Measurements from ENCODE around the gene CAMK1D. TPM values are rescaled to one million over a fixed set of nuclear protein-coding genes. Genes with fewer than 3 reads are reported as not detected.
A peak's percentile ranks its signal among the peaks of the same experiment; 100 is the strongest.

Gene CAMK1D
- total and polyA plus RNA-seq, 3 donors from 2014 or later: 10.0 to 14.5 (median 14.0) TPM

DNA sequence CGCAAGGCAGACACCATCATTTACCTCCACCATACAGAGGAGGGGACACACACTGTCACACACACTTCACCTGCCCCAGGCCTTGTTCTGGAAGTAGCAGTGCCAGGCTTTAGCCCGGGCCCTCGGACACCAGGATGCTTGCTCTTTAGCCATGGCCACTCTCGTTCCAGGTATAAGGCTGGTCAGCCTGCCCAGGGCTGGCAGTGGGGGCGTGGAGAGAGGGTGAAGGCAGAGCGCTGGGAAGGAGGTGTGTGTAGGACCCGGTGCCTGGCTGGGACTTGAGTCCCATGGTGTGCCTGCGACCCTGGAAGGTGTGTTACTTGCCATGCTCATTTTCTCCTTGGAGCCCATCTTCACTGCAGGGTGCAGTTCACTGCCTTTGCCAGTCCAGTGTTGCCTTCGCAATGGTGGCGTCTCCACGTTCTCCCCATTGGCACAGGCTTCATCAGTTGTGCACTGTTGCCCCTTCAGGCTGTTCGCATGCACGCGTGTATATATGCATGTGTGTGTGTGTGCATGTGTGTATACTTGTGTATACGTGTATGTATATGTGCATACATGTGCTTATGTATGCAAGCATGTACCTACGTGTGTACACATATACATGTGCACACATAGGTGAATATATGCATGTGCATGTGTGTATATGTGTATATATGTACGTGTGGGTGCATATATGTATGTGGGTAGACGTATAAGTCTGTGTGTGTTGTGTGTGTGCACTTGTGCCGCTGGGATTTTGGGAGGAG, 153.4 kb downstream of the CAMK1D start:
- H3K9me3 ChIP-seq: no peaks in the 10 kb centered on the region
- H3K4me1 ChIP-seq: peaks cover 34% of the 10 kb centered on the region
- DNase-seq: no peak
- no peaks in the 10 kb centered on the region for H3K27me3 ChIP-seq
- WGBS, 2 donors: 93 to 95% methylated on average over 18 to 19 of the region's 19 CpGs
- intact Hi-C loops (cut with DNase I; ENCODE audit: low total_unique reads): no loop called here
- no peak overlapping the region for H3K4me3 ChIP-seq
- H3K36me3 ChIP-seq (ENCODE audit: low read depth, missing control alignments): no peaks in the 10 kb centered on the region
- H3K27ac ChIP-seq: peak overlapping the region in 1 of 2 donors; percentile 39
- TF ChIP-seq POLR2A (IDR thresholded peaks at IDR 0.05): no peak
- TF ChIP-seq, protein P1, sequence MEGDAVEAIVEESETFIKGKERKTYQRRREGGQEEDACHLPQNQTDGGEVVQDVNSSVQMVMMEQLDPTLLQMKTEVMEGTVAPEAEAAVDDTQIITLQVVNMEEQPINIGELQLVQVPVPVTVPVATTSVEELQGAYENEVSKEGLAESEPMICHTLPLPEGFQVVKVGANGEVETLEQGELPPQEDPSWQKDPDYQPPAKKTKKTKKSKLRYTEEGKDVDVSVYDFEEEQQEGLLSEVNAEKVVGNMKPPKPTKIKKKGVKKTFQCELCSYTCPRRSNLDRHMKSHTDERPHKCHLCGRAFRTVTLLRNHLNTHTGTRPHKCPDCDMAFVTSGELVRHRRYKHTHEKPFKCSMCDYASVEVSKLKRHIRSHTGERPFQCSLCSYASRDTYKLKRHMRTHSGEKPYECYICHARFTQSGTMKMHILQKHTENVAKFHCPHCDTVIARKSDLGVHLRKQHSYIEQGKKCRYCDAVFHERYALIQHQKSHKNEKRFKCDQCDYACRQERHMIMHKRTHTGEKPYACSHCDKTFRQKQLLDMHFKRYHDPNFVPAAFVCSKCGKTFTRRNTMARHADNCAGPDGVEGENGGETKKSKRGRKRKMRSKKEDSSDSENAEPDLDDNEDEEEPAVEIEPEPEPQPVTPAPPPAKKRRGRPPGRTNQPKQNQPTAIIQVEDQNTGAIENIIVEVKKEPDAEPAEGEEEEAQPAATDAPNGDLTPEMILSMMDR (IDR thresholded peaks at IDR 0.05): no peak

DNA sequence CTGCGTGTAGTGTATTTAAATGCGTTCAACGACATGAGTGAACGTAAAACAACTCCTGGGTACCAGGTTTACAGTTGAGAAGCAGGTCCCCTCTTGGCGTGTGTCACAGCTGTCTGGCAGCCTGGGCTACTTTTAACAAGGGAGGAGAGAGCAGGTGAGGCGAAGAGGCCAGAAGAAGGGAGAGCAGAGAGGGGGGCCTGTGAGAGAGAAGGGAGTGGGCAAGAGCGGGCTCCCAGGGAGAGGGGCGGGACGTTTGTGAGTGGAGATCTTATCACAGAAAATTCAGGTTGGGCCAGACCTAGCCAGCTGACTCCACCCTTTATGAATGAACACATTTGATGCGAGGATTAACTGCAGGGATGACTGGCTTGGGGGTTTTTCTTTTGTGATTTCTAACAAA, 154.0 kb downstream of the CAMK1D start:
- intact Hi-C loops (cut with DNase I; ENCODE audit: low total_unique reads): no loop called here
- Histone ChIP-seq H3K4me1 (peaks cover 34% of the 10 kb centered on the region), H3K9me3 (no peaks in the 10 kb centered on the region), H3K36me3 (ENCODE audit: low read depth, missing control alignments) (no peaks in the 10 kb centered on the region), H3K27ac (no peak overlapping the region), H3K4me3 (no peak overlapping the region), H3K27me3 (no peaks in the 10 kb centered on the region)
- peak; percentile 2 for DNase-seq
- WGBS, 2 donors: 89 to 94% methylated on average over 10 of the region's 10 CpGs
- TF ChIP-seq, protein P1 (IDR thresholded peaks at IDR 0.05): no peak
- no peak for TF ChIP-seq POLR2A (IDR thresholded peaks at IDR 0.05)

DNA sequence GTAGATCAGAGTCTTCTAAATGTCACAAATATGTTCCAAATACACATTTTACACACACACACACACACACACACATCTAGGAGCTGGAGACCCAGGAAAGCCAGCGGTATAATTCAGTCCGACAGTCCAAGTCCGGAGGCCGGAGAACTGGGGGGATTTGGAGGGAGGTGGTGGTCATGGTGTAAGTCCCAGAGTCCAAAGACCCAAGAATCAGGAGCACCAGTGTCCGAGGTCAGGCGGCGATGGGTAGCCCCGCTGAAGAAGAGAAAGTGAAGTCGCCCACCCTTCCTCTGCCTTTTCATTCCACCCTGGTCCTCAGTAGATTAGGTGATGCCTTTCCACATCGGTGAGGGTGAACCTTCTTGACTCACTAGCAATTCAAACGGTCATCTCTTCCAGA, 154.8 kb downstream of the CAMK1D start:
- intact Hi-C loops (cut with DNase I; ENCODE audit: low total_unique reads): no loop called here
- peaks cover 33% of the 10 kb centered on the region for H3K4me1 ChIP-seq
- H3K27me3 ChIP-seq: no peaks in the 10 kb centered on the region
- H3K4me3 ChIP-seq: no peak overlapping the region
- no peak for TF ChIP-seq POLR2A (IDR thresholded peaks at IDR 0.05)
- TF ChIP-seq, protein P1 (IDR thresholded peaks at IDR 0.05): no peak
- H3K36me3 ChIP-seq (ENCODE audit: low read depth, missing control alignments): no peaks in the 10 kb centered on the region
- H3K9me3 ChIP-seq: no peaks in the 10 kb centered on the region
- DNase-seq: no peak
- no peak overlapping the region for H3K27ac ChIP-seq
- 88 to 95% methylated on average over 11 of the region's 11 CpGs for WGBS, 2 donors

DNA sequence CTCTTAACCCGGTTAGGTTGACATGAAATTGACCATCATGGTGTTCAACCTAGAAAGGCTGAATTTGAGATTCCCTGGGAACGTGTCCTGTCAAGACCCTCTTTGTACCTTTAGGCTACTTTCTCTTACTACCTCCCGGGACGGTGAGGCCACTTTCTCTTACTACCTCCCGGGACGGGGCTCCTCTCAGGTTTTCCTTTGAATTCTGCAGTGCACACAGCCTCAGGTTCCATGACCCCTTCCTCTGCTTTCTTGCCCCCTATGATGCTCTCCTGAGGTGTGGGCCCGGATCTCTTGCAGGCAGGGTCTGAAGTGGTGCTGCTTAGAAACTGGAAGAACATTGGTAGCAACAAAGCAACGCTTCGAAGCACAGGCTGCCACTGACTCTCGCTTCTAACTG, 155.3 kb downstream of the CAMK1D start:
- Histone ChIP-seq H3K9me3 (no peaks in the 10 kb centered on the region), H3K4me1 (peaks cover 28% of the 10 kb centered on the region), H3K27ac (no peak overlapping the region), H3K4me3 (no peak overlapping the region), H3K27me3 (no peaks in the 10 kb centered on the region), H3K36me3 (ENCODE audit: low read depth, missing control alignments) (no peaks in the 10 kb centered on the region)
- intact Hi-C loops (cut with DNase I; ENCODE audit: low total_unique reads): no loop called here
- TF ChIP-seq POLR2A (IDR thresholded peaks at IDR 0.05): no peak
- TF ChIP-seq, protein P1 (IDR thresholded peaks at IDR 0.05): no peak
- DNase-seq: no peak
- WGBS, 2 donors: 93 to 96% methylated on average over 10 of the region's 10 CpGs

DNA sequence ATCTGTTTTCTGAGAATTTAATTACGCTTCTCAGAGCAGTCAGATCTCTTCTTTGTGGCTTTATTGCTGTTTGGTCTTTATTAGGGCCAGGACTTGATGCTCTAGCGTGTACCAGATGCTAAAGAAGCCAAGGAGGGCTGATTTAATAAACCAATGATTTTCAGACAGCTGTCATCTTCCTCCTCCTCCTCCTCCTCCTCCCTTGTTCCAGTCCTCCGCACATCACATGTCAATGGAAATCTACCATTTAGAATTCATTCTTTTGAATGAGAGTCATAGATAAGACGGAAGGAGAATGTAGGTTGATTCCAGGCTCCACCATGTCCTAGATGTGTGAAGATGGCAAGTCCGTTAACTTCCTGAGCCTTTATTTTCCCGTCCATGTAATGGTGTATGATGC, 156.3 kb downstream of the CAMK1D start:
- WGBS, 2 donors: 90 to 96% methylated on average over 6 of the region's 6 CpGs
- intact Hi-C loops (cut with DNase I; ENCODE audit: low total_unique reads): no loop called here
- Histone ChIP-seq H3K27ac (no peak overlapping the region), H3K9me3 (no peaks in the 10 kb centered on the region), H3K36me3 (ENCODE audit: low read depth, missing control alignments) (no peaks in the 10 kb centered on the region), H3K4me1 (peaks cover 18% of the 10 kb centered on the region), H3K27me3 (no peaks in the 10 kb centered on the region), H3K4me3 (no peak overlapping the region)
- DNase-seq: no peak
- TF ChIP-seq POLR2A (IDR thresholded peaks at IDR 0.05): no peak
- TF ChIP-seq, protein P1 (IDR thresholded peaks at IDR 0.05): no peak

All from testis (tissue), 3 donors.